Skeletal muscle tissue (tissue), 4 donors: ENCODE measurements around the gene PHF21A. TPM values are rescaled to one million over a fixed set of nuclear protein-coding genes. Genes with fewer than 3 reads are reported as not detected.

Experiments used
- H3K27ac ChIP-seq: one replicate; pipeline ENCODE4 v1.7.0; 2013; ENCODE audit warnings: mild to moderate bottlenecking, low read depth, low read length, inconsistent platforms
- H3K27me3 ChIP-seq, 3 donors: one replicate each; pipeline ENCODE4 v1.7.0; 2013; ENCODE audit warnings: low read length in 3 of 3; ENCODE audit not compliant: control insufficient read depth in 3 of 3, insufficient read depth in 3 of 3
- H3K36me3 ChIP-seq, 3 donors: one replicate each; pipeline ENCODE4 v1.7.0; 2013; ENCODE audit warnings: low read length in 3 of 3; ENCODE audit not compliant: control insufficient read depth in 3 of 3, insufficient read depth in 3 of 3
- H3K4me1 ChIP-seq, 3 donors: one replicate each; pipeline ENCODE4 v1.7.0; 2013; ENCODE audit warnings: low read length in 3 of 3, mild to moderate bottlenecking in 3 of 3; ENCODE audit not compliant: control insufficient read depth in 3 of 3, insufficient read depth in 3 of 3
- H3K4me3 ChIP-seq, 3 donors: one replicate each; pipeline ENCODE4 v1.7.0; 2013; ENCODE audit warnings: low read length in 3 of 3
- H3K9ac ChIP-seq, 3 donors: one replicate each; pipeline ENCODE4 v1.7.0; 2013; ENCODE audit warnings: low read length in 3 of 3, mild to moderate bottlenecking in 3 of 3, moderate library complexity in 2 of 3, low read depth in 1 of 3
- H3K9me3 ChIP-seq, 3 donors: one replicate each; pipeline ENCODE4 v1.7.0; 2013; ENCODE audit warnings: low read length in 3 of 3; ENCODE audit not compliant: control insufficient read depth in 3 of 3
- total RNA-seq: library from RNA; depleted of rRNA; stranded (reverse); fragments of >200 nt; gene quantifications from one replicate; pipeline ENCODE4 v1.2.3, GENCODE V29; 2014
- donor health status: Osteomylitis.

PHF21A gene
- total RNA-seq, 1 donor from 2014 or later: 16.2 TPM

- Histone ChIP-seq H3K4me3 (no peak overlapping the region), H3K27me3 (no peaks in the 10 kb centered on the region), H3K9me3 (no peaks in the 10 kb centered on the region), H3K4me1 (peaks cover 6 to 17% (median 7%) of the 10 kb centered on the region in 3 donors), H3K36me3 (peaks cover 0 to 3% (median 0%) of the 10 kb centered on the region in 3 donors), H3K27ac (no peak overlapping the region), H3K9ac (no peak overlapping the region)
These were observed 73.1 kb downstream of the PHF21A start for GRCh38 chr11:46048198-46048597.

GRCh38 chr11:46047520-46047919 lies 73.7 kb downstream of the PHF21A start:
- H3K27ac ChIP-seq: no peak overlapping the region
- H3K4me3 ChIP-seq: no peak overlapping the region
- peaks cover 6 to 17% (median 7%) of the 10 kb centered on the region in 3 donors for H3K4me1 ChIP-seq
- H3K27me3 ChIP-seq: no peaks in the 10 kb centered on the region
- H3K9me3 ChIP-seq: no peaks in the 10 kb centered on the region
- peaks cover 0 to 3% (median 0%) of the 10 kb centered on the region in 3 donors for H3K36me3 ChIP-seq
- H3K9ac ChIP-seq: no peak overlapping the region

- Histone ChIP-seq H3K36me3 (peaks cover 0 to 3% (median 0%) of the 10 kb centered on the region in 3 donors), H3K27ac (no peak overlapping the region), H3K4me3 (no peak overlapping the region), H3K4me1 (peaks cover 6 to 16% (median 7%) of the 10 kb centered on the region in 3 donors), H3K9me3 (no peaks in the 10 kb centered on the region), H3K27me3 (no peaks in the 10 kb centered on the region), H3K9ac (no peak overlapping the region)
These were observed 75.4 kb downstream of the PHF21A start for GRCh38 chr11:46045811-46046210.

- Histone ChIP-seq H3K27ac (no peak overlapping the region), H3K9me3 (no peaks in the 10 kb centered on the region), H3K36me3 (peaks cover 0 to 3% (median 0%) of the 10 kb centered on the region in 3 donors), H3K4me3 (no peak overlapping the region), H3K9ac (no peak overlapping the region), H3K4me1 (peaks cover 0 to 4% (median 0%) of the 10 kb centered on the region in 3 donors), H3K27me3 (no peaks in the 10 kb centered on the region)
These were observed 76.7 kb downstream of the PHF21A start for GRCh38 chr11:46044601-46045000.

- Histone ChIP-seq H3K4me3 (no peak overlapping the region), H3K27ac (no peak overlapping the region), H3K9me3 (no peaks in the 10 kb centered on the region)
These were observed 81.3 kb downstream of the PHF21A start for GRCh38 chr11:46039990-46040389.

GRCh38 chr11:46038529-46038928 lies 82.7 kb downstream of the PHF21A start:
- Histone ChIP-seq H3K27me3 (no peaks in the 10 kb centered on the region), H3K4me3 (no peak overlapping the region), H3K4me1 (peaks cover 0 to 3% (median 0%) of the 10 kb centered on the region in 3 donors), H3K36me3 (no peaks in the 10 kb centered on the region), H3K27ac (no peak overlapping the region), H3K9me3 (no peaks in the 10 kb centered on the region), H3K9ac (no peak overlapping the region)

More at GRCh38 chr11:46039990-46040389, 81.3 kb downstream of the PHF21A start:
- Histone ChIP-seq H3K4me1 (peaks cover 0 to 3% (median 0%) of the 10 kb centered on the region in 3 donors), H3K36me3 (no peaks in the 10 kb centered on the region), H3K9ac (no peak overlapping the region), H3K27me3 (no peaks in the 10 kb centered on the region)

- H3K36me3 ChIP-seq: no peaks in the 10 kb centered on the region
- peaks cover 0 to 3% (median 0%) of the 10 kb centered on the region in 3 donors for H3K4me1 ChIP-seq
- H3K9ac ChIP-seq: no peak overlapping the region
- H3K27ac ChIP-seq: no peak overlapping the region
- no peaks in the 10 kb centered on the region for H3K9me3 ChIP-seq
- H3K27me3 ChIP-seq: no peaks in the 10 kb centered on the region
- no peak overlapping the region for H3K4me3 ChIP-seq
These were observed 84.3 kb downstream of the PHF21A start for GRCh38 chr11:46036969-46037368.

- Histone ChIP-seq H3K9me3 (no peaks in the 10 kb centered on the region), H3K27me3 (no peaks in the 10 kb centered on the region), H3K4me1 (peaks cover 0 to 3% (median 0%) of the 10 kb centered on the region in 3 donors), H3K4me3 (no peak overlapping the region), H3K9ac (no peak overlapping the region), H3K36me3 (no peaks in the 10 kb centered on the region), H3K27ac (no peak overlapping the region)
These were observed 85.2 kb downstream of the PHF21A start for GRCh38 chr11:46036009-46036408.

GRCh38 chr11:46034041-46034440 lies 87.2 kb downstream of the PHF21A start:
- no peaks in the 10 kb centered on the region for H3K9me3 ChIP-seq
- H3K27ac ChIP-seq: no peak overlapping the region
- no peaks in the 10 kb centered on the region for H3K27me3 ChIP-seq

GRCh38 chr11:46026606-46027293 lies 94.5 kb downstream of the PHF21A start:
- H3K27me3 ChIP-seq: no peaks in the 10 kb centered on the region
- no peaks in the 10 kb centered on the region for H3K36me3 ChIP-seq
- peaks cover 5 to 9% (median 8%) of the 10 kb centered on the region in 3 donors for H3K4me1 ChIP-seq
- H3K9me3 ChIP-seq: no peaks in the 10 kb centered on the region
- no peak overlapping the region for H3K4me3 ChIP-seq
- no peak overlapping the region for H3K9ac ChIP-seq
- no peak overlapping the region for H3K27ac ChIP-seq

More at GRCh38 chr11:46034041-46034440, 87.2 kb downstream of the PHF21A start:
- no peaks in the 10 kb centered on the region for H3K4me1 ChIP-seq
- no peak overlapping the region for H3K9ac ChIP-seq
- no peak overlapping the region for H3K4me3 ChIP-seq
- H3K36me3 ChIP-seq: no peaks in the 10 kb centered on the region
